ENCODE results near the gene ARHGEF28.

DNA sequence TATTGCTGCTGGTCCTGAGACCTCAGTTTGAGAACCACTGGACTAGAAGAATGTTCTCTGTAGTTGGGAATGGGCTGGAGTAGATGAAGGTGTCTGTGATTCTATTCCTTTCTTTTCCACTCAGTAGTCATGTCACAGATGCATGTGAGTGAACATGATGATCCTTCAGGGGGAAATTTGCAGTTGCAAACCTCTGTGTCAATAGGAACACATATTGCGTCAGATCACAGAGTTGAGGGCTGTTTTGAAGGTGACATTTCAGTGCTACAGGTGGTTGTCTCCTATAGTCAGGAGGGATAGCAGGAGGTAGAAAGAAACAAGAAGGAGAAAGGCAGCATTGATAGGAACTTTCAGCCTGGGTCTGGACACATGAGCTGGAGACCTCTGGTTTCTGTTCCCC, 239.3 kb downstream of the ARHGEF28 start:
- no peak for TF ChIP-seq POLR2A (IDR thresholded peaks at IDR 0.05)
- TF ChIP-seq, protein P1, sequence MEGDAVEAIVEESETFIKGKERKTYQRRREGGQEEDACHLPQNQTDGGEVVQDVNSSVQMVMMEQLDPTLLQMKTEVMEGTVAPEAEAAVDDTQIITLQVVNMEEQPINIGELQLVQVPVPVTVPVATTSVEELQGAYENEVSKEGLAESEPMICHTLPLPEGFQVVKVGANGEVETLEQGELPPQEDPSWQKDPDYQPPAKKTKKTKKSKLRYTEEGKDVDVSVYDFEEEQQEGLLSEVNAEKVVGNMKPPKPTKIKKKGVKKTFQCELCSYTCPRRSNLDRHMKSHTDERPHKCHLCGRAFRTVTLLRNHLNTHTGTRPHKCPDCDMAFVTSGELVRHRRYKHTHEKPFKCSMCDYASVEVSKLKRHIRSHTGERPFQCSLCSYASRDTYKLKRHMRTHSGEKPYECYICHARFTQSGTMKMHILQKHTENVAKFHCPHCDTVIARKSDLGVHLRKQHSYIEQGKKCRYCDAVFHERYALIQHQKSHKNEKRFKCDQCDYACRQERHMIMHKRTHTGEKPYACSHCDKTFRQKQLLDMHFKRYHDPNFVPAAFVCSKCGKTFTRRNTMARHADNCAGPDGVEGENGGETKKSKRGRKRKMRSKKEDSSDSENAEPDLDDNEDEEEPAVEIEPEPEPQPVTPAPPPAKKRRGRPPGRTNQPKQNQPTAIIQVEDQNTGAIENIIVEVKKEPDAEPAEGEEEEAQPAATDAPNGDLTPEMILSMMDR (IDR thresholded peaks at IDR 0.05), result no peak
